Measurements from ENCODE around the gene CEP55.
A peak's percentile ranks its signal among the peaks of the same experiment; 100 is the strongest.

CEP55 gene

DNA sequence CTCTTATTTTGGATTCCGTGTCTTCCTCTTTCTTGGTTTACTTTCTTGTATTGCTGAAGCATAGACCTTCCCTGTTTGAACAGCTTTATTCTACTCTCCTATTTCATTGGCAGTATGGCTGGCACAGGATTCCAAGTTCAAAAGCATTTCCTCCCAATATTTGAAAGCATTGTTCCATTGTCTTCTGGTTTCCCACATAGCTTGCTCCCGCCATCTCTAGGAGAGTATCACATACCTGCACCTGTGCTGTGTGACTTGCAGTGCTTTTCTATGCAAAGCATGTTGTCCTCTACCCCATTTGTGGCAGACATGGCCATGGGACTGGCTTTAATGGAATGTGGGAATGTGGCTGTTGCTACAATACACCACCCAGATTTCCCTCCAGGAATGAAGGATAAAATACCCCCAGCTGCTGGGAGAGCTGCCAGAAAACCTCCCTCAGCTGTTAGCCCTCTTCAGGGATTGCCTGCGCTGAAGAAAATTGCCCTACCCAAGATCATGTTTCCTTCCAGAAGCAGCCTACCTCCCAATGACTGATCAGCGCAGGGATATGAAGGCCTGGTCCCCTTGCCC, 7.4 kb upstream of the CEP55 start:
- TF ChIP-seq, protein P1, sequence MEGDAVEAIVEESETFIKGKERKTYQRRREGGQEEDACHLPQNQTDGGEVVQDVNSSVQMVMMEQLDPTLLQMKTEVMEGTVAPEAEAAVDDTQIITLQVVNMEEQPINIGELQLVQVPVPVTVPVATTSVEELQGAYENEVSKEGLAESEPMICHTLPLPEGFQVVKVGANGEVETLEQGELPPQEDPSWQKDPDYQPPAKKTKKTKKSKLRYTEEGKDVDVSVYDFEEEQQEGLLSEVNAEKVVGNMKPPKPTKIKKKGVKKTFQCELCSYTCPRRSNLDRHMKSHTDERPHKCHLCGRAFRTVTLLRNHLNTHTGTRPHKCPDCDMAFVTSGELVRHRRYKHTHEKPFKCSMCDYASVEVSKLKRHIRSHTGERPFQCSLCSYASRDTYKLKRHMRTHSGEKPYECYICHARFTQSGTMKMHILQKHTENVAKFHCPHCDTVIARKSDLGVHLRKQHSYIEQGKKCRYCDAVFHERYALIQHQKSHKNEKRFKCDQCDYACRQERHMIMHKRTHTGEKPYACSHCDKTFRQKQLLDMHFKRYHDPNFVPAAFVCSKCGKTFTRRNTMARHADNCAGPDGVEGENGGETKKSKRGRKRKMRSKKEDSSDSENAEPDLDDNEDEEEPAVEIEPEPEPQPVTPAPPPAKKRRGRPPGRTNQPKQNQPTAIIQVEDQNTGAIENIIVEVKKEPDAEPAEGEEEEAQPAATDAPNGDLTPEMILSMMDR (IDR thresholded peaks at IDR 0.05; ENCODE audit: low read length, missing control alignments), result no peak
- DNase-seq (ENCODE audit: low read depth), result no peak
- H3K4me3 ChIP-seq (replicated peaks; ENCODE audit: low read depth, low read length), result no peak overlapping the region

DNA sequence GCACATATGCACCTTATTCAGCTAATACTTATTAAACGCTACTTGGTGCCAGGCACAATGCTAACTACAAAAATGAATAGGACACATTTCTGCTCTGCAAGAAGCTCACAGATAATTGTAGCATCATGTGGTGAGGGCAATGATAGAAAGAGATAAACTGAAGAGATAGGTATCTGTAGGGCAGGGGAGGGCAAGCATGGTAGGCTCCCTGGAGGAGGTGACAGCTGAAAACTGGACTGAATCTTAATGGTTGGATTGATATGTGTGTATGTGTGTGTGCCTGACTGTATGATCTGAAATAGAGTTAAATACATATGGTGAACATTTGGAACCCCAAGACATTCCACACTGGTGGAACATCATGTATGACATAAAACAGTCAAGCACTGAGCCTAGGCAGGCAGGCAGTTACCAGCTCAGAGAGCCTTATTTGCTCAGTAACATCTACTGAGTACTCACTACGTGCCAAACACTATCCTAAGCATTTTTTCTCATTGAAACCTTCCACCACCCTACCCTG, 4.8 kb upstream of the CEP55 start:
- no peak for DNase-seq (ENCODE audit: low read depth)
- TF ChIP-seq, protein P1 (IDR thresholded peaks at IDR 0.05; ENCODE audit: low read length, missing control alignments), result no peak
- no peak overlapping the region for H3K4me3 ChIP-seq (replicated peaks; ENCODE audit: low read depth, low read length)

DNA sequence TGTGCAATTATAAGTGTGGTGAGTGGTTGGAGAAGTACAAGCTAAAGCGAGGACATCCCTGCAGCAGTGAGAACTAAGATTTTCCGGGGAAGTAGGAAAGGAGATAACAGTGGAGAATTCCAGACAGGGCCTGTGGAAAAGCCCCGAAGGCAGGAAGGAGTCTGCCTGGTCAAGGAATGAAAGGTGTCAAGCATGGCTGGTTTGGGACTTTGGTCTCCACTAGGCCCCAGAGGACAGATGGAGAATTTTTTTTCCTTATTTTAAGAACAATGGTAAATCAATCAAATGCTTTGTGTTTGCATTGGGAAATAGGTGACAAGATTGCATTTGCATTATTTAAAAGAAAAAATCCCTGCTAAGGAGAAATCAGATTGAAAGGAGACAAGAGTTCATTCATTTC, 3.2 kb upstream of the CEP55 start:
- DNase-seq (ENCODE audit: low read depth), result no peak
- H3K4me3 ChIP-seq (replicated peaks; ENCODE audit: low read depth, low read length), result no peak overlapping the region
- TF ChIP-seq, protein P1 (IDR thresholded peaks at IDR 0.05; ENCODE audit: low read length, missing control alignments), result no peak

GRCh38 chr10:93494494-93494893, 1.9 kb upstream of the CEP55 start:
- no peak overlapping the region for H3K4me3 ChIP-seq (replicated peaks; ENCODE audit: low read depth, low read length)
- no peak for DNase-seq (ENCODE audit: low read depth)
- TF ChIP-seq, protein P1 (IDR thresholded peaks at IDR 0.05; ENCODE audit: low read length, missing control alignments), result no peak

GRCh38 chr10:93495654-93496321, 624 bp upstream of the CEP55 start:
- no peak for DNase-seq (ENCODE audit: low read depth)
- TF ChIP-seq, protein P1 (IDR thresholded peaks at IDR 0.05; ENCODE audit: low read length, missing control alignments), result no peak
- peak overlapping the region; percentile 75 for H3K4me3 ChIP-seq (replicated peaks; ENCODE audit: low read depth, low read length)

DNA sequence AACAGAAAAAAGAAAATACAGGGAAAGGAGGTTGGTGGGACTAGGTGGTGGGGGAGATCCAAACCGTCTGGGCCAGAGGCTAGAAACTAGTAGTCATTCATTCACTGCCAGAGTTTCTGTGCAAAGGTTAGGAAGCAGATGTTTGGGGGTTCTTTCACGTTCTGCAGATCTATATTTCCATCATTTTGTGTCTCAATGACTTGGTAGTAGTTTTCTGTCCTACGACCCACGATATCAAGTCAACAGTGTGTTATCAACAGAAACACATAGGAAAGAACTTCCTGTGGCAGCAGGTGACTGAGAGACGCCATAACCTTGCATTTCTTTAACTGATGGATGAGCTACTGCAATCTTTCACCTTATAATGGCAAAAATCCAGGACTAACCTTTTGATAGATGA, 1.8 kb downstream of the CEP55 start:
- TF ChIP-seq, protein P1 (IDR thresholded peaks at IDR 0.05; ENCODE audit: low read length, missing control alignments), result no peak
- no peak for DNase-seq (ENCODE audit: low read depth)
- no peak overlapping the region for H3K4me3 ChIP-seq (replicated peaks; ENCODE audit: low read depth, low read length)

All from fibroblast of pulmonary artery (primary cell).